Measurements from ENCODE around the gene PROK1. TPM values are rescaled to one million over a fixed set of nuclear protein-coding genes. Genes with fewer than 3 reads are reported as not detected.

The PROK1 gene
- total and polyA plus RNA-seq, 11 donors, result 0.07 to 3.4 (median 0.40) TPM; not detected in 4

DNA sequence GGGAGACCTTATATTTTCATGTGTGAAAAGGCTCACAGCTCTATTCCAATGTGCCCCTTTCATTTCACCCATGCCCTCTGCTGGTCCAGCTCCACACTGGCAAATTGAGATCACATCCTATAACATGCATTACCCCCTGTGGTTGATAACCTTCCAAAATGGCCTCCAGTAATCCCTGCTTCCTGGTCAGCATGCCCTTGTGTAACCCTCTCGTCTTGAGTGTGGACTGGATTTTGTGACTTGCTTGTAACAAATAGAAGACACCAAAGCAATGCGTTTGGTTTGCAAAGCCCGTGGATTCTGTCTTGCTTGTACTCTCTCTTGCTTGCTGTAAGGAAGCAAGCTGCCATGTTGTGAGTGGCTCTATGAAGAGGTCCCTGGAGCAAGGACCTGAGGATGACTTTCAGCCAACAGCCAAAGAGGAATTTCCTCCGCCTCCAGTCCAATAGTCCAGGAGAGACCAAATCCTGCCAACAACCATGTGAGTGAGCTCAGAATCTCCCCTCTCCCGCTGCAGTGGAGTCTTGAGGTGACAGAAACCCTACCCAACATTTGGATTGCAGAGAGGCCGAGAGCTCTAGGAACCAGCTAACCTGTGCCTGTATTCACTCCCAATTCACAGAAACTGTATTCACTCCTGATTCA is 50.7 kb downstream of the PROK1 start:
- intact Hi-C loops (cut with DNase I), result no loop called here
- Histone ChIP-seq H3K4me1 (peaks cover 0 to 4% (median 0%) of the 10 kb centered on the region in 12 donors), H3K4me3 (no peak overlapping the region), H3K36me3 (no peaks in the 10 kb centered on the region), H3K27me3 (peaks cover 0 to 6% (median 0%) of the 10 kb centered on the region in 9 donors), H3K9me3 (no peaks in the 10 kb centered on the region), H3K27ac (no peak overlapping the region)
- no peak for ATAC-seq
- no peak for TF ChIP-seq POLR2A (IDR thresholded peaks at IDR 0.05)
- TF ChIP-seq, protein P1, sequence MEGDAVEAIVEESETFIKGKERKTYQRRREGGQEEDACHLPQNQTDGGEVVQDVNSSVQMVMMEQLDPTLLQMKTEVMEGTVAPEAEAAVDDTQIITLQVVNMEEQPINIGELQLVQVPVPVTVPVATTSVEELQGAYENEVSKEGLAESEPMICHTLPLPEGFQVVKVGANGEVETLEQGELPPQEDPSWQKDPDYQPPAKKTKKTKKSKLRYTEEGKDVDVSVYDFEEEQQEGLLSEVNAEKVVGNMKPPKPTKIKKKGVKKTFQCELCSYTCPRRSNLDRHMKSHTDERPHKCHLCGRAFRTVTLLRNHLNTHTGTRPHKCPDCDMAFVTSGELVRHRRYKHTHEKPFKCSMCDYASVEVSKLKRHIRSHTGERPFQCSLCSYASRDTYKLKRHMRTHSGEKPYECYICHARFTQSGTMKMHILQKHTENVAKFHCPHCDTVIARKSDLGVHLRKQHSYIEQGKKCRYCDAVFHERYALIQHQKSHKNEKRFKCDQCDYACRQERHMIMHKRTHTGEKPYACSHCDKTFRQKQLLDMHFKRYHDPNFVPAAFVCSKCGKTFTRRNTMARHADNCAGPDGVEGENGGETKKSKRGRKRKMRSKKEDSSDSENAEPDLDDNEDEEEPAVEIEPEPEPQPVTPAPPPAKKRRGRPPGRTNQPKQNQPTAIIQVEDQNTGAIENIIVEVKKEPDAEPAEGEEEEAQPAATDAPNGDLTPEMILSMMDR (IDR thresholded peaks at IDR 0.05), result no peak
- 81 to 84% (median 83%) methylated on average over 6 of the region's 6 CpGs for WGBS, 4 donors
- DNase-seq, result no peak

DNA sequence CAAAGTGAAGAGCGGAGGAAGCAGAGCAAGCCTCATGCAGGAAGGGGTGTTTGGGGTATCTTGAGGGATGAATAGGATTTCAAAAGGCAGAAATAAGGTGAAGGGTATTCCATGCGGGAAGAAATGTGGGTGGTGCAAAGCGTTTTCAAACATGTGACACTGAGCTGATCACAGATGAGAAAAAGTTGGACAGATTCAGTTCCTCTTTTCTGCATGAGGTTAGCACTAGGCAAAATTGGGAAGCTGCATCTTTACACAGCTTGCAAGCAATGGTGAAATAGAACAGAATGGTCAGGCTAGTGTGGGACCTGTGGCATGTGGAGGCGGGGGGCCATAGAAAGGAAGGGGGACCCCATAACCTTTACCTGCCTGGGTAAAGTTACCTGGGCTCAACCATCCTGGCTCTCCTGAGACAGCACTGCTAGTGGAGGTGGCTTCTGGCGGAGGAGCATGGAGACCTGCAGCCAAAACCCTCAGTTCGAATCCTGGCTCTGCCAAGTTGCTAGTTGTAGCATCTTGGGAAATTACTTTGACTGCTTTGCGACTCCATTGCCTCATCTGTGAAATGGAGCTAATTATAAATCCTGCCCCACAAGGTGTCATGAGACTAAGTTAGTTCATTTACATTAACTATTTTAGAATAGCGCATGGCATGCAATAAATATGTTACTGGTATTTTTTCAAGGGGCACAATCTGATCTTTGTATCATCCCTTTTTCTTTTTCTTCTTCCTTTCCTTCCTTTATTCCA is 51.6 kb downstream of the PROK1 start:
- Histone ChIP-seq H3K27ac (no peak overlapping the region), H3K4me1 (peaks cover 0 to 4% (median 0%) of the 10 kb centered on the region in 12 donors), H3K27me3 (peaks cover 0 to 6% (median 0%) of the 10 kb centered on the region in 9 donors), H3K4me3 (no peak overlapping the region), H3K9me3 (no peaks in the 10 kb centered on the region), H3K36me3 (no peaks in the 10 kb centered on the region)
- DNase-seq (no peak), ATAC-seq (peak in 3 of 4 donors; percentile 24 to 46 (median 34))
- TF ChIP-seq POLR2A (IDR thresholded peaks at IDR 0.05), result no peak
- TF ChIP-seq, protein P1 (IDR thresholded peaks at IDR 0.05), result no peak
- intact Hi-C loops (cut with DNase I), result no loop called here
- 78 to 88% (median 82%) methylated on average over 8 of the region's 8 CpGs for WGBS, 4 donors

- H3K36me3 ChIP-seq, result no peaks in the 10 kb centered on the region
- DNase-seq (no peak), ATAC-seq (no peak)
- intact Hi-C loops (cut with DNase I), result no loop called here
- H3K4me1 ChIP-seq, result peaks cover 0 to 11% (median 0%) of the 10 kb centered on the region in 12 donors
- H3K27ac ChIP-seq, result no peak overlapping the region
- WGBS, 4 donors, result 78 to 88% (median 81%) methylated on average over 5 of the region's 5 CpGs
- H3K27me3 ChIP-seq, result peaks cover 0 to 6% (median 0%) of the 10 kb centered on the region in 9 donors
- TF ChIP-seq, protein P1 (IDR thresholded peaks at IDR 0.05), result no peak
- TF ChIP-seq POLR2A (IDR thresholded peaks at IDR 0.05), result no peak
- H3K9me3 ChIP-seq, result no peaks in the 10 kb centered on the region
- H3K4me3 ChIP-seq, result no peak overlapping the region
Observed at GRCh38 chr1:110503471-110503870, 52.5 kb downstream of the PROK1 start.

GRCh38 chr1:110504226-110504625 is 53.3 kb downstream of the PROK1 start:
- intact Hi-C loops (cut with DNase I), result no loop called here
- TF ChIP-seq, protein P1 (IDR thresholded peaks at IDR 0.05), result no peak
- no peak for TF ChIP-seq POLR2A (IDR thresholded peaks at IDR 0.05)
- ATAC-seq (no peak), DNase-seq (no peak)
- H3K4me3 ChIP-seq, result no peak overlapping the region
- no peaks in the 10 kb centered on the region for H3K36me3 ChIP-seq
- no peaks in the 10 kb centered on the region for H3K9me3 ChIP-seq
- 71 to 80% (median 74%) methylated on average over 4 to 7 of the region's 7 CpGs for WGBS, 4 donors
- H3K27me3 ChIP-seq, result peaks cover 0 to 6% (median 0%) of the 10 kb centered on the region in 9 donors
- H3K4me1 ChIP-seq, result peaks cover 0 to 13% (median 0%) of the 10 kb centered on the region in 12 donors
- H3K27ac ChIP-seq, result no peak overlapping the region

Measured in heart left ventricle (tissue), 16 donors.